Gastroesophageal sphincter (tissue), 4 donors: Measurements from ENCODE around the gene IPO11. TPM values are rescaled to one million over a fixed set of nuclear protein-coding genes. Genes with fewer than 3 reads are reported as not detected.

Source experiments
- ATAC-seq: fragments of 150-250 bp; one replicate; pipeline ENCODE4 v1.9.1; 2016; ENCODE audit warnings: mild to moderate bottlenecking, moderate library complexity
- H3K27ac ChIP-seq, 4 donors: fragments of 200-600 bp; sonication (generic) in 3 of 4; 1 replicate in 3 of 4; 2 replicates in 1 of 4; pipeline ENCODE4 v1.5.1; 2016 to 2019
- H3K27me3 ChIP-seq: fragments of 200-600 bp; sonication (generic); one replicate; pipeline ENCODE4 v1.5.1; 2019
- H3K36me3 ChIP-seq, 2 donors: fragments of 200-600 bp; sonication (generic); one replicate each; pipeline ENCODE4 v1.5.1; 2019; ENCODE audit warnings: control low read depth in 1 of 2
- H3K4me1 ChIP-seq, 3 donors: fragments of 200-600 bp; sonication (generic); 1 replicate in 2 of 3; 2 replicates in 1 of 3; pipeline ENCODE4 v1.5.1; 2016 to 2019; ENCODE audit warnings: control low read depth in 2 of 3
- H3K4me3 ChIP-seq, 2 donors: fragments of 200-600 bp; sonication (generic); one replicate each; pipeline ENCODE4 v1.5.1; 2019; ENCODE audit warnings: mild to moderate bottlenecking in 1 of 2, moderate library complexity in 1 of 2
- H3K9me3 ChIP-seq, 3 donors: fragments of 200-600 bp; sonication (generic); one replicate each; pipeline ENCODE4 v1.5.1; 2017 to 2019; ENCODE audit warnings: control low read depth in 2 of 3
- CTCF ChIP-seq, 4 experiments: fragments of 200-600 bp in 2 of 4; fragments of 450-650 bp in 2 of 4; sonication (generic) in 1 of 4; IDR thresholded peaks; one replicate each; pipeline ENCODE4 v1.5.1; 2017 to 2019; ENCODE audit warnings: antibody characterized with exemption in 4 of 4, mild to moderate bottlenecking in 2 of 4, moderate library complexity in 2 of 4
- EP300 ChIP-seq: sonication (generic); formaldehyde crosslinking; IDR thresholded peaks from one replicate; pipeline ENCODE4 v1.6.1; 2017; ENCODE audit warnings: antibody characterized with exemption, mild to moderate bottlenecking
- POLR2A ChIP-seq, 2 donors: fragments of 450-650 bp; IDR thresholded peaks; one replicate each; pipeline ENCODE4 v1.6.1; 2017; ENCODE audit warnings: antibody characterized with exemption in 2 of 2, mild to moderate bottlenecking in 2 of 2, moderate library complexity in 1 of 2
- POLR2AphosphoS5 ChIP-seq: sonication (generic); formaldehyde crosslinking; IDR thresholded peaks from one replicate; pipeline ENCODE4 v1.6.1; 2017; ENCODE audit warnings: antibody characterized with exemption
- WGBS, 2 donors: methylation state at CpG; one replicate each; pipeline ENCODE4 v1.1.5; 2018; ENCODE audit warnings: low coverage in 1 of 2; 5-methylcytosine and 5-hydroxymethylcytosine counted together
- total RNA-seq, 4 donors: library from RNA; depleted of rRNA; stranded (reverse); fragments of >200 nt; gene quantifications; one replicate each; pipeline ENCODE4 v1.1.0, GENCODE V29; 2016

The IPO11 gene
- total RNA-seq, 4 donors from 2014 or later: 15.8 to 25.1 (median 17.2) TPM

GRCh38 chr5:62592558-62592957 lies 180.0 kb downstream of the IPO11 start:
- no peak for TF ChIP-seq CTCF (IDR thresholded peaks at IDR 0.05)
- TF ChIP-seq EP300: no peak
- no peak for TF ChIP-seq POLR2AphosphoS5
- no peak for TF ChIP-seq POLR2A (IDR thresholded peaks at IDR 0.05)
- H3K27me3 ChIP-seq: no peaks in the 10 kb centered on the region
- H3K4me3 ChIP-seq: no peak overlapping the region
- H3K36me3 ChIP-seq: peaks cover 0 to 37% of the 10 kb centered on the region in 2 donors
- H3K9me3 ChIP-seq: no peaks in the 10 kb centered on the region
- 78 to 97% methylated on average over 4 to 6 of the region's 8 CpGs for WGBS, 2 donors
- ATAC-seq: no peak
- no peaks in the 10 kb centered on the region for H3K4me1 ChIP-seq
- no peak overlapping the region for H3K27ac ChIP-seq

- H3K27ac ChIP-seq: no peak overlapping the region
- H3K36me3 ChIP-seq: peaks cover 0 to 37% of the 10 kb centered on the region in 2 donors
- no peak overlapping the region for H3K4me3 ChIP-seq
- H3K27me3 ChIP-seq: no peaks in the 10 kb centered on the region
- H3K4me1 ChIP-seq: no peaks in the 10 kb centered on the region
- ATAC-seq: no peak
- H3K9me3 ChIP-seq: no peaks in the 10 kb centered on the region
- TF ChIP-seq POLR2AphosphoS5 (no peak), EP300 (no peak), CTCF (IDR thresholded peaks at IDR 0.05) (no peak), POLR2A (IDR thresholded peaks at IDR 0.05) (no peak)
- WGBS, 2 donors: 91 to 100% methylated on average over 1 of the region's 1 CpG
Measured at GRCh38 chr5:62593331-62593730, 180.8 kb downstream of the IPO11 start.

GRCh38 chr5:62594364-62594984 lies 181.9 kb downstream of the IPO11 start:
- Histone ChIP-seq H3K36me3 (peaks cover 0 to 30% of the 10 kb centered on the region in 2 donors), H3K27ac (no peak overlapping the region), H3K27me3 (no peaks in the 10 kb centered on the region), H3K9me3 (no peaks in the 10 kb centered on the region), H3K4me1 (no peaks in the 10 kb centered on the region), H3K4me3 (no peak overlapping the region)
- TF ChIP-seq POLR2A (IDR thresholded peaks at IDR 0.05) (no peak), POLR2AphosphoS5 (no peak), EP300 (no peak), CTCF (IDR thresholded peaks at IDR 0.05) (no peak)
- ATAC-seq: no peak
- WGBS, 2 donors: 78 to 100% methylated on average over 2 of the region's 3 CpGs

GRCh38 chr5:62596096-62596495 lies 183.5 kb downstream of the IPO11 start:
- Histone ChIP-seq H3K27me3 (no peaks in the 10 kb centered on the region), H3K27ac (no peak overlapping the region), H3K9me3 (no peaks in the 10 kb centered on the region), H3K36me3 (peaks cover 0 to 30% of the 10 kb centered on the region in 2 donors), H3K4me3 (no peak overlapping the region), H3K4me1 (no peaks in the 10 kb centered on the region)
- no peak for ATAC-seq
- no peak for TF ChIP-seq POLR2A (IDR thresholded peaks at IDR 0.05)
- no peak for TF ChIP-seq POLR2AphosphoS5
- TF ChIP-seq CTCF (IDR thresholded peaks at IDR 0.05): no peak
- no peak for TF ChIP-seq EP300
- WGBS, 2 donors: no CpG with 5 or more reads among the region's 1 CpG

GRCh38 chr5:62596691-62597090 lies 184.1 kb downstream of the IPO11 start:
- Histone ChIP-seq H3K27me3 (no peaks in the 10 kb centered on the region), H3K27ac (no peak overlapping the region), H3K4me1 (no peaks in the 10 kb centered on the region), H3K4me3 (no peak overlapping the region), H3K9me3 (no peaks in the 10 kb centered on the region), H3K36me3 (peaks cover 0 to 27% of the 10 kb centered on the region in 2 donors)
- TF ChIP-seq CTCF (IDR thresholded peaks at IDR 0.05) (no peak), POLR2A (IDR thresholded peaks at IDR 0.05) (no peak), EP300 (no peak), POLR2AphosphoS5 (no peak)
- WGBS, 2 donors: 83 to 90% methylated on average over 1 of the region's 1 CpG
- ATAC-seq: no peak
